ENCODE measurements around the gene E2F2.

The E2F2 gene

GRCh38 chr1:23530087-23530746 lies 816 bp downstream of the E2F2 start:
- H3K27ac ChIP-seq (ENCODE audit: insufficient read depth, low read length, poor library complexity, severe bottlenecking): peak overlapping the region; percentile 51
- no peaks in the 10 kb centered on the region for H3K27me3 ChIP-seq (replicated peaks; ENCODE audit: control insufficient read depth, insufficient read depth, low read length, poor library complexity, severe bottlenecking)
- no peaks in the 10 kb centered on the region for H3K9me3 ChIP-seq (ENCODE audit: control insufficient read depth, low read length)
- H3K4me3 ChIP-seq (ENCODE audit: insufficient read depth, low read depth, low read length, poor library complexity, severe bottlenecking): peak overlapping the region; percentile 70
- no peak for DNase-seq
- H3K36me3 ChIP-seq (ENCODE audit: control insufficient read depth, insufficient read depth, low read length): no peaks in the 10 kb centered on the region
- H3K4me1 ChIP-seq (ENCODE audit: control insufficient read depth, insufficient read depth, low read length, poor library complexity, severe bottlenecking): peaks cover 85% of the 10 kb centered on the region

- Histone ChIP-seq H3K9me3 (ENCODE audit: control insufficient read depth, low read length) (no peaks in the 10 kb centered on the region), H3K27me3 (replicated peaks; ENCODE audit: control insufficient read depth, insufficient read depth, low read length, poor library complexity, severe bottlenecking) (no peaks in the 10 kb centered on the region), H3K4me3 (ENCODE audit: insufficient read depth, low read depth, low read length, poor library complexity, severe bottlenecking) (peak overlapping the region; percentile 70), H3K4me1 (ENCODE audit: control insufficient read depth, insufficient read depth, low read length, poor library complexity, severe bottlenecking) (peaks cover 93% of the 10 kb centered on the region), H3K27ac (ENCODE audit: insufficient read depth, low read length, poor library complexity, severe bottlenecking) (peak overlapping the region; percentile 64), H3K36me3 (ENCODE audit: control insufficient read depth, insufficient read depth, low read length) (no peaks in the 10 kb centered on the region)
- DNase-seq: no peak
These were observed 1.6 kb downstream of the E2F2 start for GRCh38 chr1:23529146-23530086.

DNA sequence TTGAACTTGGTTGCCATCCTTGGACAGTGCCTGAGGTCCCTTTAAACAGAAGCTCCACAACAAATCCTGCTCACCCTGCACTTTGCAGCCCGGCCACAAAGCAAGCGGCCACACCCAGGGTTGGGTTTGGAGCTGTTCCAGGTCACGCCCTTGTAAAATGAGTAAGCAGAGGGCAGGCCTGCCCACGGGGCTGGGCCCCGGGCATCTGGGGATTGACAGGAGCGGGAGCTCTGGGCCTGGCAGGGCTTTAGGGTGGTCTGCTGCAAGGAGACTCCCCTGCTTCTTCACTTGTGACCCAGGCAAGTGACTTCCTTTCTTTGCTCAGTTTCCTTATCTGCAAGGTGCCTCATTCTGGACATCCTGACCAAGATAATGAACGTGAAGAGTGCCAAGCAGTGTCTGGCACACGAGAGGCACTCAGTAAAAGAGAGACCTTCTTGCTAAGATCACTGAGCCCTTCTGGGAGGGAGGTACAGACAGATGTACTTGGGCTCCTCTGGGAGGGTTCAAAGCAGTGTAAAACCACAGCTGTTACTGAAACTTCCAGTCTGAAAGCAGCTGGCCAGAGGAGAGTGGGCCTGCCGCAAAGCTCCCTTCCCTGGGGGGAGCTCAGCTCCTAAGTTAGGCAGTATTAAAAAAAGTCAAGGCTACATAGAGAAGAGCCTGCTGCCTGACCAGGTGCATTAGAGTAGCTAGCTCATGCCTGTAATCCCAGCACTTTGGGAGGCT lies 2.6 kb downstream of the E2F2 start:
- peak; percentile 60 to 74 (median 65) for DNase-seq
- Histone ChIP-seq H3K27ac (ENCODE audit: insufficient read depth, low read length, poor library complexity, severe bottlenecking) (peak overlapping the region; percentile 64), H3K4me3 (ENCODE audit: insufficient read depth, low read depth, low read length, poor library complexity, severe bottlenecking) (peak overlapping the region; percentile 37), H3K4me1 (ENCODE audit: control insufficient read depth, insufficient read depth, low read length, poor library complexity, severe bottlenecking) (peaks cover 92% of the 10 kb centered on the region), H3K9me3 (ENCODE audit: control insufficient read depth, low read length) (no peaks in the 10 kb centered on the region), H3K27me3 (replicated peaks; ENCODE audit: control insufficient read depth, insufficient read depth, low read length, poor library complexity, severe bottlenecking) (no peaks in the 10 kb centered on the region), H3K36me3 (ENCODE audit: control insufficient read depth, insufficient read depth, low read length) (no peaks in the 10 kb centered on the region)

GRCh38 chr1:23527900-23528249 lies 3.2 kb downstream of the E2F2 start:
- Histone ChIP-seq H3K9me3 (ENCODE audit: control insufficient read depth, low read length) (no peaks in the 10 kb centered on the region), H3K27me3 (replicated peaks; ENCODE audit: control insufficient read depth, insufficient read depth, low read length, poor library complexity, severe bottlenecking) (no peaks in the 10 kb centered on the region), H3K36me3 (ENCODE audit: control insufficient read depth, insufficient read depth, low read length) (no peaks in the 10 kb centered on the region), H3K4me1 (ENCODE audit: control insufficient read depth, insufficient read depth, low read length, poor library complexity, severe bottlenecking) (peaks cover 86% of the 10 kb centered on the region), H3K4me3 (ENCODE audit: insufficient read depth, low read depth, low read length, poor library complexity, severe bottlenecking) (peak overlapping the region; percentile 37), H3K27ac (ENCODE audit: insufficient read depth, low read length, poor library complexity, severe bottlenecking) (peak overlapping the region; percentile 64)
- no peak for DNase-seq

GRCh38 chr1:23527366-23527765 lies 3.7 kb downstream of the E2F2 start:
- DNase-seq: no peak
- Histone ChIP-seq H3K27ac (ENCODE audit: insufficient read depth, low read length, poor library complexity, severe bottlenecking) (peak overlapping the region; percentile 64), H3K27me3 (replicated peaks; ENCODE audit: control insufficient read depth, insufficient read depth, low read length, poor library complexity, severe bottlenecking) (no peaks in the 10 kb centered on the region), H3K36me3 (ENCODE audit: control insufficient read depth, insufficient read depth, low read length) (no peaks in the 10 kb centered on the region), H3K9me3 (ENCODE audit: control insufficient read depth, low read length) (no peaks in the 10 kb centered on the region), H3K4me1 (ENCODE audit: control insufficient read depth, insufficient read depth, low read length, poor library complexity, severe bottlenecking) (peaks cover 81% of the 10 kb centered on the region), H3K4me3 (ENCODE audit: insufficient read depth, low read depth, low read length, poor library complexity, severe bottlenecking) (no peak overlapping the region)

- Histone ChIP-seq H3K36me3 (ENCODE audit: control insufficient read depth, insufficient read depth, low read length) (no peaks in the 10 kb centered on the region), H3K4me3 (ENCODE audit: insufficient read depth, low read depth, low read length, poor library complexity, severe bottlenecking) (no peak overlapping the region), H3K4me1 (ENCODE audit: control insufficient read depth, insufficient read depth, low read length, poor library complexity, severe bottlenecking) (peaks cover 72% of the 10 kb centered on the region), H3K27me3 (replicated peaks; ENCODE audit: control insufficient read depth, insufficient read depth, low read length, poor library complexity, severe bottlenecking) (no peaks in the 10 kb centered on the region), H3K27ac (ENCODE audit: insufficient read depth, low read length, poor library complexity, severe bottlenecking) (peak overlapping the region; percentile 64), H3K9me3 (ENCODE audit: control insufficient read depth, low read length) (no peaks in the 10 kb centered on the region)
- DNase-seq: no peak
These were observed 4.5 kb downstream of the E2F2 start for GRCh38 chr1:23526329-23527041.

DNA sequence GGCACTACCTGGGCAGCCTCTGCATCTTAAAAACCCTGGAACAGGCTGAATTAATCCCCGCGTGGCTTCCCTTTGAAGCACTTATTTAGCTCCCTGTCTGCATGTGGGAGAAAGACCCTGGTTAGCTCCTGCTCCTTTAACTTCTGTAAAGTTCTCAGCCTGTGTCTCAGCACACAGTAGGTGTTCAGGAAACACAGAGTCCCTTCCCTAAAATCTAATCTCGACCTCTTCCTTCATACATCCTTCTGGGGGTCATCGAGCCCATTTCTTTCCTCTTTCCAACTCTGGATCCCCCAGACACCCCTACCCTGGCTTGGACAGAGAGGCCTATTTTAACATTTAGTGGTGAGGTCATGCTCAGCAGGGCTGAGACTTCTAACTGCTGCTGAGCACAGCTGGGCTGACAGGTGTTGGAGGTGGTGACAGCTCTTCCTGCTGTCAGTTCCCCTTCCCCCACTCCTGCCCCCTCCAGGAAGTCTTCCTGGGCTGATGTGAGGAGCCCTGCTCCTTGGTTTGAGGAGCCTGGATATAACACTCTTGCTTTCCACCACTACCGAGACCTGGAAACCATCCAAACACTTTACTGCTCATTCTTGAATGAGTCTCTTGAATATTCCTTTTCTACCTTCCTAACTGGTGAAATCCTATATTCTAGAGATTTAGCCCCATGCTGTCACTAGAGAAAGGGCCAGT lies 5.3 kb downstream of the E2F2 start:
- Histone ChIP-seq H3K4me3 (ENCODE audit: insufficient read depth, low read depth, low read length, poor library complexity, severe bottlenecking) (peak overlapping the region; percentile 28), H3K27ac (ENCODE audit: insufficient read depth, low read length, poor library complexity, severe bottlenecking) (peak overlapping the region; percentile 64), H3K9me3 (ENCODE audit: control insufficient read depth, low read length) (no peaks in the 10 kb centered on the region), H3K27me3 (replicated peaks; ENCODE audit: control insufficient read depth, insufficient read depth, low read length, poor library complexity, severe bottlenecking) (no peaks in the 10 kb centered on the region), H3K4me1 (ENCODE audit: control insufficient read depth, insufficient read depth, low read length, poor library complexity, severe bottlenecking) (peaks cover 67% of the 10 kb centered on the region), H3K36me3 (ENCODE audit: control insufficient read depth, insufficient read depth, low read length) (no peaks in the 10 kb centered on the region)
- DNase-seq: no peak

- Histone ChIP-seq H3K27ac (ENCODE audit: insufficient read depth, low read length, poor library complexity, severe bottlenecking) (peak overlapping the region; percentile 64), H3K9me3 (ENCODE audit: control insufficient read depth, low read length) (no peaks in the 10 kb centered on the region), H3K27me3 (replicated peaks; ENCODE audit: control insufficient read depth, insufficient read depth, low read length, poor library complexity, severe bottlenecking) (no peaks in the 10 kb centered on the region), H3K36me3 (ENCODE audit: control insufficient read depth, insufficient read depth, low read length) (no peaks in the 10 kb centered on the region), H3K4me3 (ENCODE audit: insufficient read depth, low read depth, low read length, poor library complexity, severe bottlenecking) (peak overlapping the region; percentile 28), H3K4me1 (ENCODE audit: control insufficient read depth, insufficient read depth, low read length, poor library complexity, severe bottlenecking) (peaks cover 59% of the 10 kb centered on the region)
- peak in 2 of 3 donors; percentile 22 to 32 for DNase-seq
These were observed 6.2 kb downstream of the E2F2 start for GRCh38 chr1:23524716-23525401.

DNA sequence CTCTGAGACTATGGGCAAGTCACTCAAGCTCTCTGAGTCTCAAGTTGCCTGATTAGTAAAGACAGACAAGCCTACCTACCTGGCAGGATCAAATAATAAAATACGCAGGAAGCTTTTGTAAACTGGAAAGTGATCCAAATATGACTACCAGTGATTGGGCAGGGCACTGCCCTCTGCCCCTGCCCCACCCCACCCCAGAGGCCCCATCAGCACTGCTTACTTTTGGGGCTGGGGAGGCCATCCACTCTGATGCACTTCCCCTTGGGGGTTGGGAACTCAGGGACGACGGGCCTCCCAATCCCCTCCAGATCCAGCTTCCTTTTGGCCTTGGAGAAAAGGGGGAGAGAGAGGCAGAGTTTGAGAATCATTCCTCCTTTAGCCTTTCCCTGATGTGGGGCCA lies 6.9 kb downstream of the E2F2 start:
- H3K27ac ChIP-seq (ENCODE audit: insufficient read depth, low read length, poor library complexity, severe bottlenecking): peak overlapping the region; percentile 64
- peak overlapping the region; percentile 28 for H3K4me3 ChIP-seq (ENCODE audit: insufficient read depth, low read depth, low read length, poor library complexity, severe bottlenecking)
- peaks cover 52% of the 10 kb centered on the region for H3K4me1 ChIP-seq (ENCODE audit: control insufficient read depth, insufficient read depth, low read length, poor library complexity, severe bottlenecking)
- no peak for DNase-seq
- H3K27me3 ChIP-seq (replicated peaks; ENCODE audit: control insufficient read depth, insufficient read depth, low read length, poor library complexity, severe bottlenecking): no peaks in the 10 kb centered on the region
- no peaks in the 10 kb centered on the region for H3K36me3 ChIP-seq (ENCODE audit: control insufficient read depth, insufficient read depth, low read length)
- H3K9me3 ChIP-seq (ENCODE audit: control insufficient read depth, low read length): no peaks in the 10 kb centered on the region
